ENCODE results near the gene EBNA1BP2.
"Not testable (repeated sequence)": the region's sequence is repeated elsewhere in the genome, so short reads cannot be mapped to it uniquely, and the experiment has no call there.

The EBNA1BP2 gene

GRCh38 chr1:43144237-43144636 is 27.9 kb downstream of the EBNA1BP2 start:
- TF ChIP-seq, protein P1, sequence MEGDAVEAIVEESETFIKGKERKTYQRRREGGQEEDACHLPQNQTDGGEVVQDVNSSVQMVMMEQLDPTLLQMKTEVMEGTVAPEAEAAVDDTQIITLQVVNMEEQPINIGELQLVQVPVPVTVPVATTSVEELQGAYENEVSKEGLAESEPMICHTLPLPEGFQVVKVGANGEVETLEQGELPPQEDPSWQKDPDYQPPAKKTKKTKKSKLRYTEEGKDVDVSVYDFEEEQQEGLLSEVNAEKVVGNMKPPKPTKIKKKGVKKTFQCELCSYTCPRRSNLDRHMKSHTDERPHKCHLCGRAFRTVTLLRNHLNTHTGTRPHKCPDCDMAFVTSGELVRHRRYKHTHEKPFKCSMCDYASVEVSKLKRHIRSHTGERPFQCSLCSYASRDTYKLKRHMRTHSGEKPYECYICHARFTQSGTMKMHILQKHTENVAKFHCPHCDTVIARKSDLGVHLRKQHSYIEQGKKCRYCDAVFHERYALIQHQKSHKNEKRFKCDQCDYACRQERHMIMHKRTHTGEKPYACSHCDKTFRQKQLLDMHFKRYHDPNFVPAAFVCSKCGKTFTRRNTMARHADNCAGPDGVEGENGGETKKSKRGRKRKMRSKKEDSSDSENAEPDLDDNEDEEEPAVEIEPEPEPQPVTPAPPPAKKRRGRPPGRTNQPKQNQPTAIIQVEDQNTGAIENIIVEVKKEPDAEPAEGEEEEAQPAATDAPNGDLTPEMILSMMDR (conservative IDR thresholded peaks at IDR 0.05) = no peak
- no peak overlapping the region for H3K27ac ChIP-seq

DNA sequence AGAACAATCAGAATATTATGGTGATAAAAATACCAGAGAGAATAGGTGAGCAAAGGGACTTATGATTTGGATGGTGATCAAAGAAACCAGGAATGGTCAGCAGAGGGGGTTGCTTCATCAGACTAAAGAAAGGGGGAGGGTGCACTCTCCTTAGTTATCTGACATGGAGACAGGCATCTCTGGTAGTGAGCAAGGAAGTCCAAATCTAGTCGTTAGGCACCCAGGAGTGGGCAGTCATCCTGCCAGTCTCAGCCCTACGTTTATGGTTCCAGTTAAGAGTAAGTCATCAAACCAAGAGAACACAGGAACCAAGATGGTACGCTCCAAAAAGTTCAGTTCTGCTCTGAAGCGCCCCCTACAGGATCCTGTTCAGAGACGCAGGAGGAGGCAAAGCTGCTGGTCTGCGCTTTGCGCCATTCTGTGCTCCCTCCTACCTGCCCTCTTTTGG is 28.6 kb downstream of the EBNA1BP2 start:
- TF ChIP-seq, protein P1 (conservative IDR thresholded peaks at IDR 0.05) = 0 out of 2 replicates have a peak, but pooled peaks have one; percentile 20
- no peak overlapping the region for H3K27ac ChIP-seq

GRCh38 chr1:43140583-43140982 is 31.5 kb downstream of the EBNA1BP2 start:
- H3K27ac ChIP-seq = no peak overlapping the region
- TF ChIP-seq, protein P1 (conservative IDR thresholded peaks at IDR 0.05) = no peak

DNA sequence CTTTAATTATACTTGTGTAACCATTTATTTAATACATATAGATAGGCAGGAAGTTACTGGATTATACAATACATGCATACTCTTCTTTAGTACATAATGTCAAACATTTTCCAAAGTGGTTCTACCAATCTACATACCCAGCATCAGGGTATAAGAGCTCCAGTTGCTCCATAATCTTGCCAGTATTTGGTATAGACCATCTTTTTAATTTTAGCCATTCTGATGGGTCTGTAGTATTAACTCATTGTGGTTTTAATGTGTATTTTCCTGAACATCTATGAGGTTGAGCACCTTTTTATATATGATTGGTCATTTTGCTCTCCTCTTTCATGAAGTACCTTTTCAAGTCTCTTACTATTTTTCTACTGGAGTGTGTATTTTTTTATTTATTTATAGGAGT is 32.1 kb downstream of the EBNA1BP2 start:
- H3K27ac ChIP-seq = no peak overlapping the region
- TF ChIP-seq, protein P1 (conservative IDR thresholded peaks at IDR 0.05) = no peak

- not testable (repeated sequence) for H3K27ac ChIP-seq
Measured at GRCh38 chr1:43139295-43139694, 32.8 kb downstream of the EBNA1BP2 start.

GRCh38 chr1:43137445-43138052 is 34.5 kb downstream of the EBNA1BP2 start:
- TF ChIP-seq, protein P1 (conservative IDR thresholded peaks at IDR 0.05) = no peak

GRCh38 chr1:43135857-43136781 is 36.0 kb downstream of the EBNA1BP2 start:
- H3K27ac ChIP-seq = no peak overlapping the region
- TF ChIP-seq, protein P1 (conservative IDR thresholded peaks at IDR 0.05) = no peak

More at GRCh38 chr1:43137445-43138052, 34.5 kb downstream of the EBNA1BP2 start:
- no peak overlapping the region for H3K27ac ChIP-seq

Data from VCaP (cell line).